Measurements from ENCODE around the gene MMD2. TPM values are rescaled to one million over a fixed set of nuclear protein-coding genes. Genes with fewer than 3 reads are reported as not detected.
A peak's percentile ranks its signal among the peaks of the same experiment; 100 is the strongest.
"Not testable (repeated sequence)": the region's sequence is repeated elsewhere in the genome, so short reads cannot be mapped to it uniquely, and the experiment has no call there.

MMD2 gene
- total and polyA plus RNA-seq, 2 experiments from 2014 or later = not detected

DNA sequence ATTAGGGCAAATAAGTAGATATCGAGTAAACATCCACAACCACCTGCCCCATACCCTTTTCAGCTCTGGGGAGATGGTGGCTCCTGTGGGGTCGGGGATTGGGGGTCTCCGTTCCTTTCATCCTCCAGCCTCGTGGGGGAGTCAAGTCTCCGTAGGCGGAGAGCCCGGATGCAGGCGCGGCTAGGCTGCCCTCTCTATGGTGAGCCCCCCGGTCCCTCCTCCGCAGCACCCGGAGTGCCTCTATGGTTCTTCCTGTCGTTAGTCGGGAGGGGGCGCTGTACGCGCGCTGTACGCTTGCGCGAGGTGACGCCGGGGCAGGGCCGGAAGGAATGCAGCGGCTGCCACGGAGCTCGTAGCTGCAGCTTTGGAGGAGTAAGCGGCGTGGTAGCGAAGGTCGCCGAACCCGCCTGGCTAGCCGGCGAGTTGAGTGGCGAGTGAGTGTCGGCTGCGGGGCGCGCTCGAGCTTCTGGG, 14.8 kb upstream of the MMD2 start:
- Histone ChIP-seq H3K9me2 (ENCODE audit: insufficient read depth) (no peaks in the 10 kb centered on the region), H3K4me1 (ENCODE audit: insufficient read depth) (peaks cover 4% of the 10 kb centered on the region; the same call in 1 of the 2 replicates), H4K20me1 (ENCODE audit: insufficient read depth) (no peaks in the 10 kb centered on the region), H3K9me3 (ENCODE audit: low read depth) (no peaks in the 10 kb centered on the region), H3K4me3 (peak overlapping the region; percentile 98), H3K27ac (peak overlapping the region; percentile 90), H3K36me3 (ENCODE audit: low read depth) (peaks cover 29% of the 10 kb centered on the region), H3F3A (ENCODE audit: insufficient read depth) (peaks cover 4% of the 10 kb centered on the region; the same call in 1 of the 2 replicates), H3K79me2 (ENCODE audit: insufficient read depth) (peaks cover 44% of the 10 kb centered on the region), H3K9ac (peak overlapping the region; percentile 93), H2AFZ (peak overlapping the region; percentile 72), H3K27me3 (replicated peaks; ENCODE audit: insufficient read depth) (no peaks in the 10 kb centered on the region), H3K4me2 (ENCODE audit: unreplicated experiment) (peak overlapping the region; percentile 79)
- TF ChIP-seq EZH2phosphoT487 (IDR thresholded peaks at IDR 0.05; ENCODE audit: insufficient read depth, low read depth) (no peak), EZH2 (IDR thresholded peaks at IDR 0.05; ENCODE audit: insufficient read depth, poor library complexity, severe bottlenecking) (no peak)
- in situ Hi-C loops (cut with MboI) = no loop called here
- WGBS, 2 experiments (ENCODE audit: low coverage in 1 of 2, low lambda C conversion rate in 2 of 2, missing lambda C conversion rate in 2 of 2) = 5 to 8% methylated on average over 32 to 37 of the region's 41 CpGs
- peak; percentile 95 for DNase-seq

DNA sequence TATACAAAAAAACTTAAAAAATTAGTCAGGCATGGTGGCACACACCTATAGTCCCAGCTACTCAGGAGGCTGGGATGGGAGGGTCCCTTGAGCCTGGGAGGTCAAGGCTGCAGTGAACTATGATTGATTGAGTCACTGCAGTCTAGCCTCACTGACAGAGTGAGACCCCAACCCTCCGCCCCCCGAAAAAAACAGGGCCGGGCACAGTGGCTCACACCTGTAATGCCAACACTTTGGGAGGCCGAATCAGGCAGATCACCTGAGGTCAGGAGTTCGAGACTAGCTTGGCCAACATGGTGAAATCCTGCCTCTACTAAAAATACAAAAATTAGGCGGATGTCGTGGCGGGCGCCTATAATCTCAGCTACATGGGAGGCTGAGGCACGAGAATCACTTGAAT, 13.5 kb upstream of the MMD2 start:
- Histone ChIP-seq H3K36me3 (ENCODE audit: low read depth) (peaks cover 16% of the 10 kb centered on the region; the same call in 1 of the 2 replicates), H3K79me2 (ENCODE audit: insufficient read depth) (peaks cover 31% of the 10 kb centered on the region)
- H3K27me3 ChIP-seq (replicated peaks; ENCODE audit: insufficient read depth); H3K4me1 ChIP-seq (ENCODE audit: insufficient read depth); H3K4me2 ChIP-seq (ENCODE audit: unreplicated experiment); H2AFZ ChIP-seq; H3F3A ChIP-seq (ENCODE audit: insufficient read depth); H3K9ac ChIP-seq; DNase-seq; H3K9me2 ChIP-seq (ENCODE audit: insufficient read depth); H3K4me3 ChIP-seq; H4K20me1 ChIP-seq (ENCODE audit: insufficient read depth); H3K9me3 ChIP-seq (ENCODE audit: low read depth); in situ Hi-C loops (cut with MboI); H3K27ac ChIP-seq: not testable (repeated sequence)
- WGBS, 2 experiments (ENCODE audit: low coverage in 1 of 2, low lambda C conversion rate in 2 of 2, missing lambda C conversion rate in 2 of 2) = 89 to 90% methylated on average over 10 of the region's 10 CpGs

DNA sequence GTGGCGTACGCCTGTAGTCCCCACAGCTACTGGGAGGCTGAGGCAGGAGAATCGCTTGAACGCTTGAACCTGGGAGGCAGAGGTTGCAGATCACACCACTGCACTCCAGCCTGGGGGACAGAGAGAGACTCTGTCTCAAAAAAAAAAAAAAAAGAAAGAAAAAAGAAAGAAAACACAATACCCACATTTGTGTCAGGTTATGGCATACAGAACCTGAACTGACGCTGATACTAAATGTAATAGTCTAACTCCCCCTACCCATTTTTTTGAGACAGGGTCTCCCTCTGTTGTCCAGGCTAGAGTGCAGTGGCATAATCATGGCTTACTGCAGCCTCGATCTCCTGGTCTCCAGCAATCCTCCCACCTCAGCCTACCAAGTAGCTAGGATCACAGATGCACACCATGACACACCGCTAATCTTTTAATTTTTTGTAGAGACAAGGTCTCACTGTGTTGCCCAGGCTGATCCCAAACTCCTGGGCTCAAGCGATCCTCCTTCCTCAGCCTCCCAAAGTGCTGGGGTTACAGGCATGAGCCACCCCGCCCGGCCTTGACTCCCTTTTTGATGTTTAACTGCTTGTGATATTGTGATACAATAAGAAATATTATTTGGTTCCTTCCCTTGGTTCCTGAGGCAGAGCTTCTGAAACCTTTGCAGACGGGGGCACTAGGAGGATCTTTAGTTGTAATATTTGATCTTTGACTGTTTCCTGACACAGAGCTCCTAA, 6.5 kb upstream of the MMD2 start:
- H3K27me3 ChIP-seq (replicated peaks; ENCODE audit: insufficient read depth) = peaks cover 6% of the 10 kb centered on the region
- H3F3A ChIP-seq (ENCODE audit: insufficient read depth) = no peaks in the 10 kb centered on the region
- H3K4me2 ChIP-seq (ENCODE audit: unreplicated experiment) = no peak overlapping the region
- H3K4me1 ChIP-seq (ENCODE audit: insufficient read depth) = no peaks in the 10 kb centered on the region
- no peaks in the 10 kb centered on the region for H3K36me3 ChIP-seq (ENCODE audit: low read depth)
- in situ Hi-C loops (cut with MboI) = no loop called here
- H3K9me2 ChIP-seq (ENCODE audit: insufficient read depth) = no peaks in the 10 kb centered on the region
- H4K20me1 ChIP-seq (ENCODE audit: insufficient read depth) = no peaks in the 10 kb centered on the region
- H3K4me3 ChIP-seq = no peak overlapping the region
- H3K9ac ChIP-seq = no peak overlapping the region
- 75 to 79% methylated on average over 11 of the region's 11 CpGs for WGBS, 2 experiments (ENCODE audit: low coverage in 1 of 2, low lambda C conversion rate in 2 of 2, missing lambda C conversion rate in 2 of 2)
- H3K27ac ChIP-seq = no peak overlapping the region
- H2AFZ ChIP-seq = no peak overlapping the region
- DNase-seq = no peak
- TF ChIP-seq EZH2phosphoT487 (IDR thresholded peaks at IDR 0.05; ENCODE audit: insufficient read depth, low read depth) (no peak), EZH2 (IDR thresholded peaks at IDR 0.05; ENCODE audit: insufficient read depth, poor library complexity, severe bottlenecking) (no peak)
- H3K79me2 ChIP-seq (ENCODE audit: insufficient read depth) = no peaks in the 10 kb centered on the region
- H3K9me3 ChIP-seq (ENCODE audit: low read depth) = no peaks in the 10 kb centered on the region

DNA sequence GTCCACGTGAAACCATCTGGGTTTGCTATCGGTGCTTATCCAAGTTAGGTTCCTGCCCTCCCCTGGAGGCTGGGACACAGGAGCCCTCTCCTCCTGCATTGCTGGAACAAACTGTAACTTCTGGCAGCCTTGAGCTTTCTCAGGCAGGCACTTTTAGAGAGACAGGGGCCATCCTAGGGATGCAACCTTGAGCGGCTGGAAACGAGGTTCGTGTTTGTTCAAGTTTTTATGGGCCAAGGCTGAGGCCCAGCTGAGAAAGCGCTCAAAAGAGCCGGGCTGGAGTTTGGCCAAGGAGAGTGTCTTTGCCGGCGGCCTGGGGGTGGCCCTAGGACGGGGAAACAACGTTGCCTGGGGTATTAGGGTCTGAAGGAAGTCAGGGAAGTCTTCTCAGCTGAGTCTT, 5.5 kb upstream of the MMD2 start:
- Histone ChIP-seq H3K79me2 (ENCODE audit: insufficient read depth) (no peaks in the 10 kb centered on the region), H3K36me3 (ENCODE audit: low read depth) (no peaks in the 10 kb centered on the region), H3K4me2 (ENCODE audit: unreplicated experiment) (no peak overlapping the region), H3K4me1 (ENCODE audit: insufficient read depth) (no peaks in the 10 kb centered on the region), H3K27ac (no peak overlapping the region), H3K9ac (no peak overlapping the region), H3K4me3 (no peak overlapping the region), H3F3A (ENCODE audit: insufficient read depth) (no peaks in the 10 kb centered on the region), H3K9me3 (ENCODE audit: low read depth) (no peaks in the 10 kb centered on the region), H4K20me1 (ENCODE audit: insufficient read depth) (no peaks in the 10 kb centered on the region), H2AFZ (no peak overlapping the region), H3K9me2 (ENCODE audit: insufficient read depth) (no peaks in the 10 kb centered on the region), H3K27me3 (replicated peaks; ENCODE audit: insufficient read depth) (peaks cover 6% of the 10 kb centered on the region)
- DNase-seq = no peak
- no peak for TF ChIP-seq EZH2phosphoT487 (IDR thresholded peaks at IDR 0.05; ENCODE audit: insufficient read depth, low read depth)
- TF ChIP-seq EZH2 (IDR thresholded peaks at IDR 0.05; ENCODE audit: insufficient read depth, poor library complexity, severe bottlenecking) = no peak
- WGBS, 2 experiments (ENCODE audit: low coverage in 1 of 2, low lambda C conversion rate in 2 of 2, missing lambda C conversion rate in 2 of 2) = 37 to 40% methylated on average over 11 of the region's 11 CpGs
- in situ Hi-C loops (cut with MboI) = no loop called here

Measured in GM23248 (cell line).